OCI-LY1 (cell line): ENCODE results near the gene RADIL.

Experiments used
- H2AFZ ChIP-seq: fragments of 200-600 bp; sonication (generic), shearing (Covaris generic); 2 replicates; pipeline ENCODE4 v1.6.0; 2014; ENCODE audit warnings: antibody characterized with exemption, mild to moderate bottlenecking, low read length
- H3F3A ChIP-seq: fragments of 200-600 bp; sonication (generic), shearing (Covaris generic); 2 replicates; pipeline ENCODE4 v1.6.0; 2014; ENCODE audit warnings: mild to moderate bottlenecking, antibody characterized with exemption, low read length, moderate library complexity; ENCODE audit not compliant: insufficient read depth
- H3K27ac ChIP-seq: fragments of 200-600 bp; sonication (generic); 2 replicates; pipeline ENCODE4 v1.5.1; 2014; ENCODE audit warnings: low read length, mixed run types, mild to moderate bottlenecking, low read depth; ENCODE audit not compliant: poor library complexity, severe bottlenecking
- H3K27me3 ChIP-seq: fragments of 200-600 bp; sonication (generic); 2 replicates; pipeline ENCODE4 v1.6.0; 2014; ENCODE audit warnings: antibody characterized with exemption, mild to moderate bottlenecking, low read length, moderate library complexity; ENCODE audit not compliant: insufficient read depth
- H3K36me3 ChIP-seq: fragments of 200-600 bp; sonication (generic); 2 replicates; pipeline ENCODE4 v1.6.1; 2014; ENCODE audit warnings: mild to moderate bottlenecking, antibody characterized with exemption, low read length, moderate library complexity, mixed read lengths; ENCODE audit not compliant: insufficient read depth
- H3K4me1 ChIP-seq: fragments of 200-600 bp; sonication (generic); 2 replicates; pipeline ENCODE4 v1.5.1; 2014; ENCODE audit warnings: mild to moderate bottlenecking, low read length, moderate library complexity; ENCODE audit not compliant: insufficient read depth, severe bottlenecking
- H3K4me2 ChIP-seq: fragments of 200-600 bp; sonication (generic), shearing (Covaris generic); 2 replicates; pipeline ENCODE4 v1.6.1; 2014; ENCODE audit warnings: low read length
- H3K4me3 ChIP-seq: fragments of 200-600 bp; sonication (generic); 2 replicates; pipeline ENCODE4 v1.5.1; 2014; ENCODE audit warnings: low read length, low read depth, mild to moderate bottlenecking, mixed read lengths; ENCODE audit not compliant: poor library complexity, severe bottlenecking
- H3K79me2 ChIP-seq: fragments of 200-600 bp; shearing (Covaris generic); 2 replicates; pipeline ENCODE4 v1.6.1; 2016; ENCODE audit warnings: mixed run types, low read length, mixed read lengths; ENCODE audit not compliant: insufficient read depth
- H3K9ac ChIP-seq: fragments of 200-600 bp; sonication (generic), shearing (Covaris generic); 2 replicates; pipeline ENCODE4 v1.6.1; 2014; ENCODE audit warnings: mild to moderate bottlenecking, low read length, mixed read lengths
- H3K9me2 ChIP-seq: fragments of 200-600 bp; sonication (generic), shearing (Covaris generic); 2 replicates; pipeline ENCODE4 v1.6.1; 2014; ENCODE audit warnings: low read depth, mild to moderate bottlenecking, low read length, mixed read lengths
- H3K9me3 ChIP-seq: fragments of 200-600 bp; shearing (Covaris generic); 2 replicates; pipeline ENCODE4 v1.6.1; 2014; ENCODE audit warnings: low read length, mixed read lengths
- H4K20me1 ChIP-seq: fragments of 200-600 bp; sonication (generic), shearing (Covaris generic); 2 replicates; pipeline ENCODE4 v1.6.0; 2016; ENCODE audit warnings: mild to moderate bottlenecking, low read length; ENCODE audit not compliant: insufficient read depth
- CTCF ChIP-seq: fragments of 200-600 bp; sonication (generic), shearing (Covaris generic); IDR thresholded peaks from 2 replicates; pipeline ENCODE4 v1.5.1; 2017; ENCODE audit warnings: mild to moderate bottlenecking, antibody characterized with exemption, low read length, moderate library complexity, mixed read lengths
- EZH2 ChIP-seq: fragments of 200-600 bp; sonication (generic), shearing (Covaris generic); IDR thresholded peaks from 2 replicates; pipeline ENCODE4 v1.8.0; 2017; ENCODE audit warnings: borderline replicate concordance, mixed run types, mild to moderate bottlenecking, antibody characterized with exemption, low read length, moderate library complexity, mixed read lengths

The RADIL gene

GRCh38 chr7:4838626-4839334, 44.7 kb downstream of the RADIL start:
- Histone ChIP-seq H4K20me1 (no peaks in the 10 kb centered on the region), H3K9me2 (no peaks in the 10 kb centered on the region), H3K27me3 (peaks cover 11% of the 10 kb centered on the region; the same call in 1 of the 2 replicates), H3K36me3 (no peaks in the 10 kb centered on the region), H3K27ac (no peak overlapping the region), H3K4me1 (peaks cover 9% of the 10 kb centered on the region), H3K4me3 (no peak overlapping the region), H3K4me2 (no peak overlapping the region), H3K9ac (no peak overlapping the region), H3F3A (no peaks in the 10 kb centered on the region), H3K9me3 (no peaks in the 10 kb centered on the region), H2AFZ (no peak overlapping the region), H3K79me2 (no peaks in the 10 kb centered on the region)
- TF ChIP-seq EZH2 (no peak), CTCF (no peak)

GRCh38 chr7:4837803-4838625, 45.5 kb downstream of the RADIL start:
- H3K4me3 ChIP-seq: no peak overlapping the region
- peaks cover 11% of the 10 kb centered on the region; the same call in 1 of the 2 replicates for H3K27me3 ChIP-seq
- TF ChIP-seq CTCF: no peak
- TF ChIP-seq EZH2: no peak
- no peak overlapping the region for H3K9ac ChIP-seq
- no peak overlapping the region for H3K27ac ChIP-seq
- H3K36me3 ChIP-seq: no peaks in the 10 kb centered on the region
- H3K9me3 ChIP-seq: no peaks in the 10 kb centered on the region
- H2AFZ ChIP-seq: no peak overlapping the region
- peaks cover 9% of the 10 kb centered on the region for H3K4me1 ChIP-seq
- no peaks in the 10 kb centered on the region for H3K9me2 ChIP-seq
- no peak overlapping the region for H3K4me2 ChIP-seq
- H3F3A ChIP-seq: no peaks in the 10 kb centered on the region
- no peaks in the 10 kb centered on the region for H4K20me1 ChIP-seq
- no peaks in the 10 kb centered on the region for H3K79me2 ChIP-seq

- no peak overlapping the region for H2AFZ ChIP-seq
- H3K4me1 ChIP-seq: peaks cover 9% of the 10 kb centered on the region
- H3K79me2 ChIP-seq: no peaks in the 10 kb centered on the region
- no peaks in the 10 kb centered on the region for H3F3A ChIP-seq
- H3K9me2 ChIP-seq: no peaks in the 10 kb centered on the region
- no peak overlapping the region for H3K4me2 ChIP-seq
- no peaks in the 10 kb centered on the region for H3K36me3 ChIP-seq
- no peak overlapping the region for H3K4me3 ChIP-seq
- peaks cover 11% of the 10 kb centered on the region; the same call in 1 of the 2 replicates for H3K27me3 ChIP-seq
- no peak overlapping the region for H3K9ac ChIP-seq
- H3K27ac ChIP-seq: no peak overlapping the region
- no peak for TF ChIP-seq CTCF
- no peak for TF ChIP-seq EZH2
- H4K20me1 ChIP-seq: no peaks in the 10 kb centered on the region
- H3K9me3 ChIP-seq: no peaks in the 10 kb centered on the region
Measured at GRCh38 chr7:4837041-4837802, 46.3 kb downstream of the RADIL start.
